Activated naive CD4-positive, alpha-beta T cell treated with anti-CD3 and anti-CD28 coated beads, Interleukin-2, amount 50 U/mL, for 16 hours (primary cell): Measurements from ENCODE around the gene GPRIN1.

Experiments
- DNase-seq: peaks from one replicate; pipeline ENCODE4 v3.0.0-alpha.2; 2020

Gene GPRIN1

DNA sequence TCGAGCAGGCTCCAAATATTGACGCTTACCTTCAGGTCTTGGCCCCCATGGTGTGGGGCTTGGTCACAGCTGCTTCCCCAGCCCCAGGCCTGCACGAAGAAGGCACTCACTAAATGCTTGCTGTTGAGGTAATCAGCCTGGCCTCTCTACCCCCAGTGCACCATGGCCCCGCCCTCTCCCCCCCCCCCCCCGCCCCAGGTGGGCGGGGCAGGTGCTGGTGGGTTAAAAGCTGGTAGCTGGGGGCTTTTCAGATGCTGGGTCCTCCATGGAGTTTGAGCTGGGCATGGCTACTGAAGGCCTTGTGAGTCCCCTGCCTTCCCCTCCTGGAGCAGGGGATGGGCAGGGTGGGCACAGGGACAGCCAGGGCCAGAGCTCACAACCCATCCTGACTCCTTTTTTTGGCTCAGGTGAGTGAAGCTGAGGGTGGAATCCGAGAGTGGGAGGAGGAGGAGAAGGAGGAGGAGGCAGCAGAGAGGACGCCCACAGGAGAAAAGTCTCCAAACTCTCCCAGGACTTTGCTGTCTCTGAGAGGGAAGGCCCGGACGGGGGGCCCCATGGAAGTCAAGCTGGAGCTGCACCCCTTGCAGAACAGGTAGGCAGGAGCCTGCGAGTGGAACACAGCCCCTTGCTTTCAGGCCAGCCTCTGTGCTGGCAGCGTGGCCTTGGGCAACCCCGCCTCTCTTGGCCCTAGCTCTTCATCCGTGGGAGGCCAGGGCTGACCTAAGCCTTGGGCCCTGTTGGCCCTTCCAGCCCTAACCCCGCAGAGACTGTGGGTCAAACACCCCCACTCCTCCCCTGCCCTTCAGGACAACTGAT, 32.9 kb upstream of the GPRIN1 start:
- DNase-seq = no peak

DNA sequence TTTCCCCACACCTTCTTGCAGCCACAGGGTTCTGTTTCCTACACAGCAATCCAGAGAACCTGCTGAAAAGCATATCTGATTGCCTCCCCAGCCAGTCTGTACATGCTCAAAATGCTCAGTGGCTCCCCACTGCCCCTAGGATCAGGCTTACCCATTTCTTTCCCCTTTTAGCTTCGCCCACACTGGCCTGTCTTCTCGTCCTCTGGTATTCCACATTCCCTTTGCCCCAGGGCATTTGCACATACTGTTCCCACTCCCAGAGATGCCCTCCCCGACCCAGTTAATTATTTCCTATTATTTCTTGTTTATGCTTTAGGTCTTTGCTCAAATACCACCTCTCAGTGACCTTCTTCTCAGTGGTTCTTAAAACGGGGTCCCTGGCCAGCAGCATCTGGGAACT, 30.7 kb upstream of the GPRIN1 start:
- no peak for DNase-seq

- no peak for DNase-seq
Observed at GRCh38 chr5:176639981-176640380, 30.0 kb upstream of the GPRIN1 start.

DNA sequence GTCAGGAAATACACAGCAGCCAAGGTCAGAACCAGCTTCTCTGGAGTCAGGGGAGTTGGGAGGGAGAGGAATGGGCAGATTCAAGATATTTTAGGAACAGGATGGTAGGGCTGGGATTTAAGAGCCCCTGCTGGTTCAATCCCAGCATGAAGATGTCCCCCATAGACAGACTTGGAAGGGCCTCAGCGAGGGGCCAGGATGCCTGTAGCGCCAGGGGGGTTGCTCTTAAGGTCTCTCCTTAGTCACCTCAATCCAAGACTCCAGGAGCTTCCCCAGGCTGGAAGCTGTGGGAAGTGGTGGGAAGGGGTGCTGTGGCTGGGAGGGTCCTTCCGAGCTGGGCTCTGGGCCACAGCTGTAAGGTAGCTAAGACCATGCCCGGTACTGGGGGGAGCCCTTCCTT, 29.3 kb upstream of the GPRIN1 start:
- DNase-seq = no peak

DNA sequence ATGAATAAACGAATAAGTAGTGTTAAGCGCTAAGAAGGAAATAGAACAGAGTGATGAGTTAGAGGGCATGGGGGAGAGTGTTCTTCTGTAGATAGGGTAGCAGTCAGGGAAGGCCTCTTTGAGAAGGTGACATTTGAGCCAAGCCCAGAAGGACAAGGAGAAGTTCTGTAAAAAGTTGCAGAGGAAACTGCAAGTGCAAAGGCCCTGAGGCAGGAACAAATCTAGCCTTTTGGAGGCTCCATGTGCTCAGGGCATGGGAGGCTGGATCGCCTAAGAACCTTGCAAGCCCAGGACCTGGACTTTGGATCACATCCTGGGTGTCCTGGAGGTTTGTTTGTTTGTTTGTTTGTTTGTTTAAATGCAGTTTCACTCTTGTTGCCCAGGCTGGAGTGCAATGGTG, 28.5 kb upstream of the GPRIN1 start:
- DNase-seq = no peak

GRCh38 chr5:176637556-176637955, 27.6 kb upstream of the GPRIN1 start:
- DNase-seq = no peak

- no peak for DNase-seq
Observed at GRCh38 chr5:176636426-176636825, 26.5 kb upstream of the GPRIN1 start.

- no peak for DNase-seq
Observed at GRCh38 chr5:176633598-176633997, 23.6 kb upstream of the GPRIN1 start.

DNA sequence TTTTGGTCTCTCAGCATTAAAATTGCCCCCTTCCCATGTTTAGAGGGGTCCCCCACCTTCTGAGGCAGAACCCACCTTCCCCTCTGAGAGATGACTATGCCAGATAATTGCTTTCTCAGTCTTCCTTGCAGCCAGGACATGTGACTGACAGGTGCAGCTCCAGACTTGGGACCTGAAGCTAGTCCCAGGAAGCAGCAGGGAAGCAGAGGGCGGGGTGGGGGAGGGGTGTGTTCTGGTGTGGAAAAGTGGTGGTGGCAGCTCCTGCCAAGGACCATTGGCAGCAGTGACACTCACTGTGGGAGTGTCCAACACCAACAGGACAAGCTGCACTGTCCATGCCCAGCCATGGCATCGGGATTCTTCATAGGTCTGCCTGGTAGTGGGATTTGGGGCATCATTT, 22.8 kb upstream of the GPRIN1 start:
- DNase-seq = no peak

- no peak for DNase-seq
Observed at GRCh38 chr5:176631383-176632200, 21.6 kb upstream of the GPRIN1 start.

- no peak for DNase-seq
Observed at GRCh38 chr5:176630681-176631222, 20.8 kb upstream of the GPRIN1 start.

DNA sequence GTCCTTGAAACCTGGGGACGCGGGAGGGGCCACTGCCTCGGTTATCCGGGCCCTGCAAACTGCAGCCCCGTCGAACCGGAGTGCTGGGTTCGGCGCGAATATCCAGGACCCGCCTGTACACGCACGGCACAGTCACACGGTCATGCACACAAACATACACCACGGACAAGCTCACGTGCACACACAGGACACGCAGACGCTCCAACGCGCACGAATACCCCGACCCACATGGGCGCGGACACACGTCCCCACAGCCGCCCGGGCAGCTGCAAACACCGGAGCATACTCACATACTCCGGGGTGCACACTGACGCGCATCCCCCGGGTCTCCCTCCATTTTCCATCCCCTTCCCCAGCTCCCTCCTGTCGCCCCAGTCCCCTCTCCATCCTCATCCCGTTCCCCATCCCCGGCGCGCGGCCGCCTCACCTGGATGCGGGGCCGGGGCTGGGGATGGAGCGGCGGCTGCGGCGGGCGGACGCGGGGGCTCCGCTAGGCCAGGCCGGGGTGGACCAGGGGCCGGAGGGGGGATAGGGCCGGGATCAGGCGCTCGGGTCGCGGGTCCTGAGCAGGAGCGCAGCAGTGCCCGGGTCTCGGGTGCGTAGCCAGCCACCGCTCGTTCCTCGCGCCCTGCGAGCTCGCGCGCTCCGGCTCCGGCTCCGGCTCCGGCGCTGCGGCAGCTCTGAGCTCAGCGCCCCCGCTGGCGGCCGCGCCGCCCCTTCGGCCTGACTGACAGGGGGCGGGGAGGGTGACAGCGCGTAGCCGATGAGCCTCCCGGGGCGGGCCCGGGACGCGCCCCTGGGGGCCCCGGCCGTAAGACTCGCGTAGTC, 20.1 kb upstream of the GPRIN1 start, which contains the start of the genes EIF4E1B and SNCB:
Gene EIF4E1B (plus strand): TSS at position 823 of the 828 bp plus-strand sequence. CDS start 12,113 bp downstream, outside the sequence.
Gene SNCB (minus strand): TSS at position 682 of the 828 bp plus-strand sequence. CDS start 880 bp downstream, outside the sequence.
- DNase-seq = peak; percentile 61

DNA sequence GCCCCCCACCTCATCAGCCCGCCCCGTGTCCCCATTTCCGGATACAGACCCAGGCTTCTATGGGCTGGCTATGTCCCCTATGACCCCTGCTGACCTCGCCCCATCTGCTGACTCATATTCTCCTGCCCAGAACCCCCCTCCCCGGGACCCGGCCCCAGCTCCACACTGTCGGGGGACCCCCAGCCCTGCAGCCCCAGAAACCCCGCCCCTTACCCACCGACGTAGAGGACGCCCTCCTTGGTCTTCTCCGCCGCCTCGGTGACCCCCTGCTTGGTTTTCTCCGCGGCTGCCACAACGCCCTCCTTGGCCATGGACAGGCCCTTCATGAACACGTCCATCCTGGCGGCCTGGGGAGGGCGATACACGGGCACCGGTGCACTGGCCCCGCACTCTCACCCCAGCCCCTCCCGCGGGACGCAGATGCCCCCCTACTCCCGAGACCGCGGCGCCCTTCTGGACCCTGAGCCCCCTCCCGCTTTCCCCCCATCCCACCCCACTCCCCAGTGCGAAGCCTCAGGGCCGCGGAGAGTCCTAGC, 19.4 kb upstream of the GPRIN1 start:
- DNase-seq = no peak

- no peak for DNase-seq
Observed at GRCh38 chr5:176628406-176629228, 18.7 kb upstream of the GPRIN1 start.

GRCh38 chr5:176627582-176627981, 17.6 kb upstream of the GPRIN1 start:
- DNase-seq = no peak

DNA sequence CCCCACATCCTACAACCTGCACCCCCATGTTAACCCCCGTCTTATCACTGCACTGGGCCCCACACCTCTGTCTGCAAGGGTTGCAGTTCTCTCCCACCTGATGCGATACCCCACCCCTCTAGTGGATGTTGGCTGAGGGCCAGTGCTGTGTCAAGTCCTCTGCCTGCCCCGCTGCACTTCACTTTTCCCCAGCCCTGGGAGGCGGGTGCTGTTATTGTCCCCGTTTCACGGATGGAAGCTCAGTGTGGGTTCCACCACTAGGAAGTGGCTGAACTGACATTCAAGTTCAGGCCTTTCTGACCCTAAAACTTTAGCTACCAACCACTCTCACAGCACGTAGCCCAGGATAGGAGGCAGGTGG, 16.9 kb upstream of the GPRIN1 start:
- DNase-seq = no peak

DNA sequence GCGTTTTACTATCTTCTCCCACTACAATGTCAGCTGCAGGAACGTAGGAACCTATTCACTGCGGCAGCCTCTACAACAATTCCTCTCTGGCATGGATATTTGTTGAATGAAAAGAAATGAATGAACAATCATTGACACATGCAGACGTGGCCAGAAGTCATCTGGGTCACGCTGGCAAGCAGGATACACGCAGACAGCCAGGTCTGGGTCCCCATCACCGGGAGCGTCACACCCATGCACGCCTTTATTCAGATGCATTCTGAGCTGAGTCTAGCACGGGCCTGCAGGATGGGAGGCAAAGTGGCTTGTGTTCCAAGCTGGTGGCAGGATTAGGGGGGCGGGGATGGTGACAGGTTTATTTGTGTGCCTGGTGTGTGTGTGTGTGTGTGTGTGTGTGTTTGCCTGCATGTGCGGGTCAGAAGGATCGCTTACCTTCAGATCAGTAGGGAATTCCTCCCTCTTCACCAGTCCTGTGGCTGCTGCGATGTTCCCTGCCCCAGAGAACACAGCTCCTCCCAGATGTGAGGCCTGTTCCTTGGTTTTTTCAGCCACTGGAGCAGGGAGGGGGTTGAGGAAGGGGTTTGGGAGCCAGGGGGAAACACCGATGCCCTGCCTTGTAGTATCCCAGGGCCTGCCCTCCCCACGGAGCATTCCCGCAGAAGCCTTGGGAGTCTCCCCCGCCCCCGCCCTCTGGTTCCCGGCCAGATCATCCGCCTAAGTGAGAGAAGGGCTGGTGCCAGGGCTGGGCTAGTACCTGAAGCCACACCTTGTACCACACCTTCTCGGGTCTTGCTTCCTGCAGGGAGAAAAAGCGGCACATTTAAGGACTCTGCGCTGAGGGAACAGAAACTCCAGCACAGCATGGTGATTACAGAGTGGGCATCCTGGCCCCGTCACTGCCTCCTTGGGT, 16.3 kb upstream of the GPRIN1 start:
- no peak for DNase-seq

DNA sequence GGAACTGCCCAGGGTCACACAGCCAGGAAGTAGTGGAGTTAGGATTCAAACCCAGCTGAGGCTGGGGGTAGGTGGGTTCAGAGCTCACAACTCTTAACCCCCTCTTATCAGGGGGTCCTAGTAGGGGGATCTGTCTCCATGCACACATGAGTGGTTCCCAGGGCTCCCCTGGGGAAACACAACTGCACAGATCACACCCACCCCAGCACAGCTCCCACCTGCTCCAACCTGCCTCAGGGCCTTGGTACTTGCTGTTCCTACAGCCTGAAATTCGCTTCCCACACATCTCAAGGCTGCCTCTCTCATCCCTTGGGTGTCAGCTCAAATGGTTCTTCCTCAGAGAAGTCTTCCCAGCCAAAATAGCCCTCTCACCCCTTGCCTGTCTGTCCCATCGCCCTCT, 15.6 kb upstream of the GPRIN1 start:
- no peak for DNase-seq

DNA sequence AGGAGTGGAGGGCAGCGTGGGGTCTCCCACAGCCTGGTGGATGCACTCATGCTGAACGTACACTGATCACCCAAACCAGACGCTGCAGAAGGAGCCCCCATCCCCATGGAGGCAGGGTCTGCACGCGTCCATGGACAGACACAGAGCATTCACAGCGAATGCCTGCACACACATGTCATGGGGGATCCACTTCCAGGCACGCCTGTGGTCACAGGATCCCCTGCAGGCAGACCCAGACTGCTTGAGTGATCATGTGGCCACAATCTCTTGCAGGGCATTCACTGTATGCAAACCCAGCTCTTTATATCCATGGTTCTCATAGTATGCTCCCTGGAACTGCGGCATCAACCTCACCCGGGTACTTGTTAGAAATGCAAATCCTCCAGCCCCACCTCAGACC, 15.0 kb upstream of the GPRIN1 start:
- no peak for DNase-seq

GRCh38 chr5:176624142-176624541, 14.2 kb upstream of the GPRIN1 start:
- DNase-seq = no peak
